HG02885 (cell line): ENCODE measurements around the gene PACS1.

Experiments
- ATAC-seq: cut with Tn5 transposase; IDR thresholded peaks from one replicate; pipeline ENCODE4 v1.9.1; 2021; ENCODE audit warnings: mild to moderate bottlenecking; ENCODE audit not compliant: unreplicated experiment, poor library complexity

The PACS1 gene

GRCh38 chr11:66048547-66049323, 21.3 kb upstream of the PACS1 start, which contains the start of gene GAL3ST3:
TSS of gene GAL3ST3 (minus strand) at chr11:66049161. CDS start at chr11:66045415, 3,746 bp downstream.
- ATAC-seq, result no peak

GRCh38 chr11:66050581-66051231, 19.4 kb upstream of the PACS1 start:
- no peak for ATAC-seq

DNA sequence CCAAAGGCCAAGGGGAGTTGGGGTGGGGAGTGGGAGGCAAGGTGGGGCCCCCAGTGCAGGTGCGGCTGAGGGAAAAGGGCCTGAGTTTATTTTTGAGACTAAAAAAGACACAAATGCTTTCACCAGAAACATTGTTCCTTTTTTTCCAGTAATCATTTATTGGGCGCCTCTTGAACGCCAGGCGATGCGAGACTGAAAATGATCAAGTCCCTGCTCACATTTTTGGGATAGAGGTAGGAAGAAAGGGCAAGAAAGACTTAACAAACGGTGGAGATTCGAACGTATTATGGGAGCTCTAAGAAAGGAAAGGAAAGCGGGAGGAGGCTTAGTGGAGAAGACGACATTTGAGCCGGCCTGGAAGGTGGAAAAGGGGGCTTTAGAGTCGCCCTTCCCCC, 18.7 kb upstream of the PACS1 start:
- ATAC-seq, result no peak

GRCh38 chr11:66051766-66052663, 18.1 kb upstream of the PACS1 start, which contains the start of gene SF3B2:
TSS of gene SF3B2 (plus strand) at chr11:66052364. CDS start at chr11:66052385, 21 bp downstream.
- peak; percentile 96 for ATAC-seq

DNA sequence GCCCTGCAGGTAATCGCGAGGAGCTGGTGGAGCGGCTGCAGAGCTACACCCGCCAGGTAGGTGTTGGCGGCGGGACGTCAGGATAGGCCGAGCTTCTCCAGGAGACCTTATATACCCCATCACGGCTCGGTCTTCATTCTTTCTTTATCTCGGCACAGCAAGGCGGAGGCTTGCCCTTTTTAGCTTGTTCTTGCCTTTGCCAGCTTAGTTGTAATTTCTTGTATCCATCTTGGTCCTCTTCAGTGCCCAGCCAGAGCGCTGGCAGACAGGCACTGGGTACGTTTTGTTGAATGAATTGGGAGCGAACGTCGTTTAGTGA, 17.4 kb upstream of the PACS1 start:
- no peak for ATAC-seq

GRCh38 chr11:66055021-66055420, 15.1 kb upstream of the PACS1 start:
- ATAC-seq, result no peak

GRCh38 chr11:66056501-66056900, 13.6 kb upstream of the PACS1 start:
- ATAC-seq, result no peak

- ATAC-seq, result no peak
These were observed 9.9 kb upstream of the PACS1 start for GRCh38 chr11:66059966-66060680.

- ATAC-seq, result no peak
These were observed 8.8 kb upstream of the PACS1 start for GRCh38 chr11:66061268-66061667.

DNA sequence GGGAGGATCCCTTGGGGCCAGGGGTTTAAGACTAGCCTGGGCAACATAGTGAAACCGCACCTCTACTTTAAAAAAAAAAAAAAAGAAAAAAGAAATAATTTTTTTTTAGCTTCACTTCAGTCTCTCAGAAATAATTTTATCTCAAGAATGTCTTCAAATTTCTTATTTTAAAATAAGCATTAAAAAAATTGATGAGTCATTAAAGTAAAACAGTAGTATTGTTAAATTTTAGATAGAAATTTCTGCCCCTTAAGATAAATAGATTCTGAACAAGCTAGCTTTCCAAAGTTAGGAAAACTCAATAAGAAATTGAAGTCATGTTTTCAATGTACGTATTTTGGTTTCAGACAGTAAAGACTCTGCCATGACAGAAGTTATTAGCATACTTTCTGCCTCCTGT, 7.7 kb upstream of the PACS1 start:
- ATAC-seq, result no peak

DNA sequence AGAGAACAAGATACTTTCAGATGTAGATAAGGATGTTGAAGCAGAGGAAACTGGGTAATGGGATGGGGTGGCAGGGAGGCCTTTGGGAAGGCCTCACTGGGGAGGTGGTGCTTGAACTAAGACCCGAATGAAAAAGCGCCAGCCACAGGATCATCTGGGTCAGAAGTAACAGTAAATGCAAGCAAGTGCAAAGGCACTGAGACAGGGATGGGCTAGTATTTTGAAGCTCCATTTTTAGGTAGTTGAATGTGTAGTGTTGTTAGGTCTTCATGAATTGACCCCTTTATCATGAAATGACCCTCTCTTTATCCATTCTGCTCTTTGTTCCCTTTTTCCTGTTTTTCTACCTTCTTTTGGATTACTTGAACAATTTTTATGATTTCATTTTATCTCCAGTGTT, 6.2 kb upstream of the PACS1 start:
- ATAC-seq, result no peak

- ATAC-seq, result no peak
These were observed 5.5 kb upstream of the PACS1 start for GRCh38 chr11:66064571-66064970.

GRCh38 chr11:66066751-66067150, 3.3 kb upstream of the PACS1 start:
- no peak for ATAC-seq

GRCh38 chr11:66067640-66068039, 2.4 kb upstream of the PACS1 start:
- no peak for ATAC-seq

DNA sequence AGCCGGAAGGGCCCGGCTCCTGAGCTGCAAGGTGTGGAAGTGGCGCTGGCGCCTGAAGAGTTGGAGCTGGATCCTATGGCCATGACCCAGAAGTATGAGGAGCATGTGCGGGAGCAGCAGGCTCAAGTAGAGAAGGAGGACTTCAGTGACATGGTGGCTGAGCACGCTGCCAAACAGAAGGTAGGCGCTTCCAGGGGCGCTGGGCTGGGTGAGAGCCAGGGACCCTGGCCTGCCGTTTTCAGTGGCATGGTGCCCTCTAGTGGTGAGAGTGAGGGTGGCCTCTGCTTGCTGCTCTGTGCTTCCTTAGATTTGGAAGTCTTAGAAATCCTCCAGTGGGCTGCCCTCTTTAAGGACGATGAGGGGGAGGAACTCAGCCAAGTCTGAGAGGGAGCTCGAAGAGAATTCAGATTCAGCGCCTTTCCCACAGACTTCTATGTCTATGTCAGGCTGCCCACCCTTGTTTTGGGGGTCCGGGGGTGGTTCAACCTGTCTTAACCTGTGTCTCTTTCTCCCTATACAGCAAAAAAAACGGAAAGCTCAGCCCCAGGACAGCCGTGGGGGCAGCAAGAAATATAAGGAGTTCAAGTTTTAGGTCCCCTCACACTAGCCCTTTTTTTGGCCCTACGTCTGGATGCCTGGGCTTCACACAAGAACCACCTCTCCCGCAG, 1.8 kb upstream of the PACS1 start:
- ATAC-seq, result no peak

DNA sequence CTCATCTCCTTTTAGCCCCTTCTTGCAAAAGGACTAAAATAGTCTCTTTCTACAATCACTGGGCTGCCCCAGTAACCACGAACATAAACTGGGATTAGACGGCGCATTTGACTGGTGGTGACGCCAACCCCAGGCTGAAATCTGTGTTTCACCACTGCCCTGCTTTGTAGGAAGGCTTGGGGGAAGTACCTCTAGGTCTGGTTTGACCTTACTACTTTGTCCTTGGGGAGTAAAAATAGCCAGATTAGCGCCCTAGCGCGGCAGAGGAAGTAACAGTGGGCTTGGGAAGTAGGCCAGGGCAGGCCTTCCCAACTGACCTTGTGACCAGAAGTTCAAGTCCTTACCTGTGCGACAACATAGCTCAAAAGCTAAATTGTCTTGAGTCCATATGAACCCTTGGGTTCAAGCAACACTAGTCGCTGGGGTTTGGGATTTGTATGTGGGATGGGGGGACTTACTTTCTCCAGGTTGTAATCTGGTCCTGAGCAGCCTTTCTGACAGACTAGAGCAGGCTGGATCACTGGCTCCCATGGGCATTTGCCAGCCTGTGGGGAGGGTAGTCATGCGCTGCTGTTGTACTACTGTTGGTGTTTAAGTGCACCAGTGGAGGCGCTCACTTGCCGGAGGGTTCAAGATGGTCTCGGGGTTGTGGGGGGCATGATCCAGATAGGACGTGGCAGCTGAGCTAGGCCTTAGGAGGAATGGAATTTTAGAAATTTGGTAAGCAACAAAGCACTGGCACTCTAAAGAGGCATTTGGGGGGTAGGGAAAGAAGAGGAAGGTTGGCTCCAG, 953 bp upstream of the PACS1 start:
- no peak for ATAC-seq

- ATAC-seq, result peak; percentile 18
These were observed 720 bp downstream of the PACS1 start for GRCh38 chr11:66070604-66071380.

DNA sequence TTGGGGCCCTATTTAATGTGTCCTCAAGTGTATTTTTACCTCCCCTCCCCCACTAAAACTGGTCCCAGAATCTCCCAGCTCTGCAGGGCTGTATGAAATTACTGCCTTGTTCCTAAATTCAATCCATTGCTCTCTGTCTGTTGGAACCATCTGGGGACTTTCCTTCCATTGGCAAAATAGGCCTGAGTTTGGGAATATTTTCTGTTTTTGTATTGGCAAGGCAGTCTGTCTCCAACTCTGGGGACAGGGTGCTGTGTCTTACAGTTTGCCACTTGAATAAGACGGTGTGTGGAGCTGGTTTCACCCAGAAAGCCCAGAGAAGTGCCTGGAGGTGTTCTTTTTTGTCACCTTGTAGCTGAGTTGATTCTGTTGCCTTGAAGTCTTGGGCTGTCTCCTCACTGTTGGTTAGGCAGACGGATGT, 1.3 kb downstream of the PACS1 start:
- ATAC-seq, result no peak
